NK-92 (cell line): Measurements from ENCODE around the gene OR7A5.
"Not testable (repeated sequence)": the region's sequence is repeated elsewhere in the genome, so short reads cannot be mapped to it uniquely, and the experiment has no call there.

Experiments used
- DNase-seq: peaks from one replicate; lab custom pipeline; 2025; ENCODE audit not compliant: unreplicated experiment; lab: John Stamatoyannopoulos, UW

The OR7A5 gene

DNA sequence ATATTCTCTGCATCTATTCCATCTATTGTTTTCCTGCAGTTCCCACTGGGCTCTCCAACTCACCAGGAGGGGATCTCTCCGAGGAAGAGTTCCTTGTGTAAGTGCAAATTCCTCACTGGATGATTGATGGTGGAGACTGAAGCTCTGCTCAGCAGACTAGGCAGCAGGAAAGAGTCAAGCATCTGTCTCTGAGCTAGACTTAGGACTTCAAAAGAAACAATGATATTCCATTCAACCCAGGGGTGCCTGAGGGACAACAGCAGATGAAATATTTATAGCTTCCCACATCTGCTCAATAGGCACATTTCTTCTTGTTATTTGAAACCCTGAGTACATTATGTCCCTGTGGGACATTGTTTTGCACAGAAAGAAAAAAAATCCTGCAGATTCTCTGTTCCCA lies at the start of gene OR7A5, which contains the start of gene OR7C1:
TSS of gene OR7A5 (minus strand) at position 175 of the 400 bp plus-strand sequence. CDS start 6,944 bp downstream, outside the sequence.
TSS of gene OR7C1 (minus strand) at position 175 of the 400 bp plus-strand sequence. CDS start 35,049 bp downstream, outside the sequence.
- no peak for DNase-seq

DNA sequence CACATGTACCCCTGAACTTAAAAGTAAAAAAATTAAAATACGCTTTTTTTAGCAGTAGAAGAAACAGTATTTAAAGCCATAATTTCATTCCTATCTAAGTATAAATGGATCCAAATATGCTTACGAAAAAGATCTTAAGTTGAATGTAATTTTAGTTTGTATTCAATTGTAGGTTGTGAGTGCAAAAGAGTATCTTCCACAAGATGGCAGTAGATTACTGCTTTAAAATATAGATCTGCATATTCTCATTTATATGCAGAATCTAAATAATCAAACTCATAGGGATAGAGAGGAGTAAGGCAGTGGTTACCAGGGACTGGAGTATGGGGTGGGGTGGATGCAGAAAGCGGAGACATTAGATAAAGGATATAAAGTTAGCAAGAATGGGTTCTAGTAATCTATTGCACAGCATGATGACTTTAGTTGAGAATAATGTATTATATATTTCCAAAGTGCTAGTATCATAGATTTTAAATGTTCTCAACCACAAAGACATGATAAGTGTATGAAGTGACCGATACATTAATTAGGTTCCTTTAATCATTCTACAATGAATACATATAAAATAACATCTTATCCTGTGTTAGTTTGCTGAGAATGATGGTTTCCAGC lies 36.7 kb upstream of the OR7A5 start:
- DNase-seq, result no peak

- DNase-seq, result no peak
These were observed 33.5 kb upstream of the OR7A5 start for GRCh38 chr19:14868497-14868896.

DNA sequence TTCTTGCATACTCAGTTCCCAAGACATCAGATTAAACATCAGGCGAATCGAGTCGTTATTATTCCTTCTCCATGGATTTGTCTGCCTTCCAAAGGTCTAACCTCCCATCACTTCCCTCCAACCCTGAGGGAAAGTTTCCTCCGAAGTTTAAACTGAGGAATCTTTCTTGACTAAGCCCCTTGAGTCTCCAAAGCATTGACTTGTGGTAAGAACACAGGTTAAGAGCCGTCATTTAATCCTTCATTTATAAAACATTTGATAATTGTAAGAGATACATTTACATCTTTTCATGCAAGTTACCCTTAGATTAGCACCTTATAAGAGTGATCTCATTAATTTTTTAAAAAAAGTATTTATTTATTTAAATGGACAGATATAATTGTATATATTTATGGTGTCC lies 13.8 kb upstream of the OR7A5 start, which contains the start of gene OR7A10:
TSS of gene OR7A10 (minus strand) at position 101 of the 400 bp plus-strand sequence. CDS start 7,045 bp downstream, outside the sequence.
- DNase-seq, result no peak

GRCh38 chr19:14843578-14843977 lies 8.6 kb upstream of the OR7A5 start:
- DNase-seq, result no peak

DNA sequence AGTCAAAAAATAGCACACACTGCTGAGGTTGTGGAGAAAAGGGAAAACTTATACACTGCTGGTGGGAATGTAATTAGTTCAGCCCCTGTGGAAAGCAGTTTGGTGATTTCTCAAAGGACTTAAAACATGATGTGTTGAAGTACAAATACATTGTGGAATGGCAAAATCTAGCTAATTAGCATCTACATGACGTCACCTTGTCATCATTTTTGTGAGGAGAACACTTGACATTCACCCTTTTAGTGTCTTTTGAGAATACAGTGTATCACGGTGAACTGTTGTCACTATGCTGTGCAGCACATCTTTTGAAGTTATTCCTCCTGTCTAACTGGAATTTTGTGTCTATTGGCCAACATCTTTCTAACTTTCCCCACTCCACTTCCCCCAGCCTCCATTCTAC lies 8.2 kb upstream of the OR7A5 start:
- no peak for DNase-seq

GRCh38 chr19:14840206-14840605 lies 5.2 kb upstream of the OR7A5 start:
- no peak for DNase-seq

GRCh38 chr19:14837391-14837790 lies 2.4 kb upstream of the OR7A5 start:
- DNase-seq, result no peak

- DNase-seq, result no peak
These were observed 4.3 kb downstream of the OR7A5 start for GRCh38 chr19:14830702-14831101.

GRCh38 chr19:14826006-14826405 lies 9.0 kb downstream of the OR7A5 start:
- DNase-seq, result no peak

DNA sequence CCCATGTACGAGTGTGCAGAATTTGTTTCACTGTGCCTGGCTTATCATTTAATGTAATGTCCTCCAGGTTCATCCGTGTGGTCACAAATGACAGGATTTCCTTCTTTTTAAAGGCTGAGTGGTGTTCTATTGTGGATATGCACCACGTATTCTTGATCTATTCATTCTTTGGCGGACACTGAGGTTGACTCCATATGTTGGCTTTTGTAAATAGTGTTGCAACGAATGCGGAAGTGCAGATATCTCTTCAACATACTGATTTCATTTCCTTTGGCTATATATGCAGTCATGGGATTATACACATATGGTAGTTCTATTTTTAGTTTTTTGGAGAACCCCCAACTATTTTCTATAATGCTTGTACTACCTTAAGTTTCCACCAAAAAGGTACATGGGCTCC lies 13.0 kb downstream of the OR7A5 start:
- no peak for DNase-seq

DNA sequence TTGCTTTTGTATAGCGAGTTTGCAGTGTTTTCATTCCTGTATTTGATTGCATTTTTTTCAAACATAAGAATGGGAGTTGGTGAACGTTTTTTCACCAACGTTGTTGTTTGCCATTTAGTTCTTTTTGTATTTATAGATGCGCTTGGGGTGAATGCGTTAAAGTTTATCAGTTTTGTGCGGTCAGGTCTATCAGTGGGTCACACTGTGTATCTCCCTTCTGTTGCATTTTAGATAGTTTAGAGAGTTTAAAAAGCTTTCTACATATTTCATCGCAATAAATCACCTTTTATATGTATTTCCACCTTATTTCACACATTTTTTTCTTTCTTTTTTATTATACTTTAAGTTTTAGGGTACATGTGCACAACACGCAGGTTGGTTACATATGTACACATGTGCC lies 16.4 kb downstream of the OR7A5 start:
- no peak for DNase-seq

GRCh38 chr19:14817052-14817451 lies 17.9 kb downstream of the OR7A5 start:
- DNase-seq, result no peak

- DNase-seq, result no peak
These were observed 19.9 kb downstream of the OR7A5 start for GRCh38 chr19:14814982-14815652.

GRCh38 chr19:14809272-14810057 lies 25.5 kb downstream of the OR7A5 start:
- no peak for DNase-seq

DNA sequence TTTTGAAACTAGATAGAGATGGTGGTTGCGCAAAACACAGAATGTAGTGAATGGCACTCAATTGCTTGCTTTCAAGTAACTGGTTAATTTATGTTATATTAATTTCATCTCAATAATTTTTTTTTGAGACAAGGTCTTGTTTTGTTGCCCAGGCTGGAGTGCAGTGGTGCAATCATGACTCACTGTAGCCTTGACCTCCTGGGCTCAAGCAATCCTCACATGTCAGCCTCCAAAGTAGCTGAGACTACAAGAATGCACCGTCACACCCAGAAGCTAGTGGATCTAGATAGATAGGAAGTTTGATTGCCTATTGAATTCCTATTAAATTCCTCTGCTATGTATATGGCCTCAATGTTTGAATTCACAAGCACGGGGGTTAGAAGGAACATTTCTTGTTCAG lies 30.2 kb downstream of the OR7A5 start:
- no peak for DNase-seq

- DNase-seq, result no peak
These were observed 36.2 kb downstream of the OR7A5 start for GRCh38 chr19:14798760-14799159.

- no peak for DNase-seq
These were observed 39.0 kb downstream of the OR7A5 start for GRCh38 chr19:14796021-14796420.

GRCh38 chr19:14795078-14795721 lies 39.8 kb downstream of the OR7A5 start:
- DNase-seq, result no peak

GRCh38 chr19:14792250-14792649 lies 42.7 kb downstream of the OR7A5 start:
- not testable (repeated sequence) for DNase-seq

GRCh38 chr19:14786421-14786851 lies 48.5 kb downstream of the OR7A5 start:
- DNase-seq, result no peak
